Non-pigmented ciliary epithelial cell (primary cell): Measurements from ENCODE around the gene OSBP2.
"Not testable (repeated sequence)": the region's sequence is repeated elsewhere in the genome, so short reads cannot be mapped to it uniquely, and the experiment has no call there.

Source experiments
- DNase-seq: peaks from one replicate; pipeline ENCODE4 v3.0.0-alpha.2; 2010; ENCODE audit warnings: low read depth

The OSBP2 gene

GRCh38 chr22:30694640-30695350, at the start of gene OSBP2:
TSS of gene OSBP2 (plus strand) at chr22:30694874. CDS start at chr22:30694910, 36 bp downstream.
- no peak for DNase-seq

GRCh38 chr22:30646518-30647160, 48.0 kb upstream of the OSBP2 start:
- no peak for DNase-seq

DNA sequence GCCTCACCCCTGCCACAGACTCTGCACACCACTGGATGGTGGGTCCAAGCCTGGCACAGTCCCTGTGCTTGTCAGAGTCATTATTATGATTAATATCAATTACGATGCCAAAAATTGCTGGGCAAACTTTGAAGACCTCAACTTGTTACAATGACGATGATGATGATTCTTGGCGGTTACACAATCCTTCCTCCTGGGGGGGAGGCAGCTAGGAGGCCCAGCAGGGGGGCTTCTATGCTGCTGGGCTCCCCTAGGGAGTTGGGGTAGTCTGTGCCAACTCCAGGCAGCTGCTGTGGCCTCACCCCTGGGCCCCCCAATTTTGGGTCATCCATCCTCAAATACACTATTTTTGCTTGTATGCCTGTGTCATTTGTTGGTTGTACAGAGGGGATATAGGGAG, 47.1 kb upstream of the OSBP2 start:
- DNase-seq, result no peak

DNA sequence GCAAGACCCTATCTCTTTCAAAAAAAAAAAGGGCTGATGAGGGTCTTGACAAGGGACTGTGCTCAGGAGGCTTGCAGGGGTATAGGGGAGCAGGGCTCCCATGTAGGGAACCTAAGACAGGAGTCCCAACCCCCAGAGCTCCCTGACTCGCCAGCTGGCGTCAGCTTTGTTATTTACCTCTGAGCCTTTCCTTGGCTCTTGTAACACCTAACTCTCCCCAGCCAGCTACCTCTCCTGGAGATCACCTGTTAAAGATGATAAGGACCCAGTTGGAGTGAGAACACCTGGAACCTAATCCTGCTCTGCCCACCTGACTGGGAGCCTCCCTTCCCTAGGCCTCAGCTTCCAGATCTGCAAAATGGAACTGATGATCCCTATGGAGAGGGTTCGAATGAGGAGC, 45.8 kb upstream of the OSBP2 start:
- DNase-seq, result no peak

GRCh38 chr22:30649430-30650007, 45.2 kb upstream of the OSBP2 start:
- DNase-seq, result no peak

- no peak for DNase-seq
Observed at GRCh38 chr22:30650508-30651116, 44.1 kb upstream of the OSBP2 start.

DNA sequence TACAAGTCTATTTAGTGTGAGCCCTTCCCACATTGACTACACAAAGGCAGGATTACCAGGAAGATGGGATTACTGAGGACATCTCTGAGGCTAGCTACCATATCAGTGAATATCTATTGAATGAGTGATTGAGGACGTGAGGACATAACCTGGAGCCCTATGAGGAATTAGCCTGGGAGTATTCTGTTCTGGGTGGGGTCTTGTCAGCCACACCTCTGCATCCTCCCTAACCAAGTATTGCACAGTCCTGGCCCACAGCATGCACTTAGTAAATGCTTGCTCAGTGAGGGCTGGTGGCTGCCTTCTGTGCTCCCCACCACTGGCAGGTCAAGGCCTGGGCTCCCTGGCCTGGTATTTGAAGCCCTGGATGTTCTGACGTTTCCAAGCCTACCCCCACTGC, 41.8 kb upstream of the OSBP2 start:
- DNase-seq, result no peak

DNA sequence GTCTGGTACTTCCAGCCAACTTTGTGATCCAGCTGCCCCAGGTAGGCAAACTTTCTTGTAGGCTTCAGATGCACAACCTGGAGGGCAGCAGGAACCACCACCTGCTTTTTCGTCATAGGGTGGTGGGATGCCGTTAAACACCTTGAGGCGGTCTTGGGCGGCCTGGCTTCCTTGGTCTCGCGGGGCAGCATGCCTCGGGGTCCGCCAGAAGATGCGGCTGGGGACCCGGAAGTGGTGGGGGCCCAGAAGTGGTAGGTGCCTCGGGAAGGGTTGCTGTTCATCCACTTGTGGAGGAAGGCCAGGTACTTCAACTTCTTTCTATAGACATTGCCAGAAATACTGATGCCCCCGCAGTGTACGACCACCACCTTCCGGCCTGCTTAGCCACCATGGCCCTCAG, 40.3 kb upstream of the OSBP2 start:
- DNase-seq, result no peak

DNA sequence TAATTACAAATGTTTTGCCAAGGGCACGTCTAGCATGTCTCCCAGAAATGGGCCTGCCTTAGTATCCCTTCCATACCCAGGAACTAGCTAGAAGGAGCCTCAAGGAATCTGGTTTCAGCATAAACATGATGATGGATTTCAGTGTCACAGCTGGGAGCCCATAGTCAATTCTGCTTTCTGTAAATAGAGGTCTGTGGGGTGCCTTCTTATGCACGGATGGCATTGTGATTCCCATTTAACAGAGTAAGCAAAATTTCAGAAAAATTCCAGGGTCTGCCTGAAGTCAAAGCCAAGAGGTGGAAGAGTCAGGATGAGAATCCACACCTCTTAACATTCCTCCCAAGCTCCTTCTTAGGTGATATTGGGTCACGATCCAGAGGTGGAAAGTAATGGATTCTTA, 39.1 kb upstream of the OSBP2 start:
- no peak for DNase-seq

- DNase-seq, result no peak
Observed at GRCh38 chr22:30662040-30662439, 32.6 kb upstream of the OSBP2 start.

- no peak for DNase-seq
Observed at GRCh38 chr22:30664798-30665197, 29.9 kb upstream of the OSBP2 start.

DNA sequence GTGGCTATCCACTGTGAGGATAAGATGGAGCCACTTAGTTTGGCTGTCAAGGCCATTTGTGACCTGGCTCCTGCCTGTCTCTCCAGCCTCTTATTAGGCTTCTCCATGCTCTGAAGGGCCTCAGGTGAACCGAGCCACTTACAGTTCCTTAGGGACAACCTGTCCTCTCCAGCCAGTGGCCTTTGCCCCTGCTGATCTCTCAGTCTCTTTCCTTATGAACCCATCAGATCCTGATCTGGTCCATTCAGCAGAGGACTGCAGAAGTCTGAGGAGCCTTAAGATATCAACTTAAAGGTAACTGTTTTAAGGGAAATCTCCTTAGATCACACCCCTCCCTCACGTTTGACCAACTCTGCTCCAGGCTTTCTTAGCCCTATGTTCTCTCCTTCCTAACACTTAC, 29.4 kb upstream of the OSBP2 start:
- no peak for DNase-seq

DNA sequence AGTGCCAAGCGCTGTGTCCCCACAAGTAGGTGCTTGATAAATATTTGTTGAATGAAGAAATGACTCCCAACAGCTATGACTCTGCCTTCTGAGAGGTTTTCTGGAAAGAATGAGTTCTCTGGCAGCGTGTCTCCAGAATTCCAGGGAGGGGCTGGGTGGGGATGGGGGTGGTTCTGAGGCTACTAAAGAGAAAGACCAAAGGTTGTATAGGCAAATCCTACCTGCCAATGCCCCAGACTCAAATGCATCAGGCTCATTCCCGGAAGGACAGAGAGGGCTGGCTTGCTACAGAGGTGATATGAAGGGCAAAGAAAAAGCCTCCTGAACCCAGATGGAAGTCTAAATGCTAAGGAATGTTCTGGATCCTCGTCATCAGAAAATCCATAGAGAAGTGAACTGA, 28.9 kb upstream of the OSBP2 start:
- DNase-seq, result no peak

GRCh38 chr22:30667107-30667493, 27.6 kb upstream of the OSBP2 start:
- no peak for DNase-seq

DNA sequence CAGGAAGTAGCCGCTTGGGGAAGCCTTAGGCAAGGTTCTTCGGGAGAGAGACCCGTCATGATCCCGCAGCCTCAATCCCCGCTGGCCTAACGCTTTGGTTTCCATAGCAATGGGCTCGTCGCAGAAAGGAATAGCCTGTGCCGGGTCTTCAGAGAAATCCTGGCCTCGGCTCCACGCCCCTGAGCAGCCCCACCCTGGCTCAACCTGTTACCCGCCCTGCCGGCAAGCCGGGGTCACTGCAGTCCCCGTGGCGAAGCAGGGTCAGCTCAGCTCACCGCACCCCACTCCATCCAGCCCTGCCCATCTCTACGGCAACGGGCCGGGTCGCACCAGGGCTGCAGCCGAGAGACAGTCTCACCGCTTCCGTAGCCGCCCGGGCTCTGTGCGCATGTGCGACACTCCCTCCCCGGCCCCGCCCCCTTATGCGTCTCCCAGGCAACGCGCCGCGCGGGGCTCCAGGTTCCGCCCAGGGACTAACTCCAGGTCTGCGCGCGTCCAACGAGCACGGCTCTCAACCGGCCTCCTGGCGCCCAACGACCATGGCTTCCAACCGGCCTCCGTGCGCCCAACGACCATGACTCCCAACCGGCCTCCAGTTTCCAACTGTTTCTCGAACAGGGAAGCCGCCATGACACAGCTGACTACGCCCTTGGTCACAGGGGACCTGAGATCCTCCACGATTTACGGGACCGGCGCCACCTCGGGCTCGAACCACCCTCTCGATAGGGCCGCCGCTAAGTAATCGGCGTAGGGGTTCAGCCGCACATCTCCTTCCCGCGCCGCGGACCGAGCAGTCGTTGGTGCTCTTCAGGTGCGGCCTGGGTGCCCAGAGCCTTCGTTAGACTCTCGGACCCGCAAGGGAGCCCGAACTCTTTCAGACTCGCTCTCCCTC, 26.9 kb upstream of the OSBP2 start, which contains the start of gene DUSP18:
DUSP18 (minus strand) TSS at position 382 of the 892 bp plus-strand sequence. CDS start 3,872 bp downstream, outside the sequence.
- DNase-seq, result peak; percentile 27

GRCh38 chr22:30668386-30668710, 26.3 kb upstream of the OSBP2 start:
- DNase-seq, result no peak

DNA sequence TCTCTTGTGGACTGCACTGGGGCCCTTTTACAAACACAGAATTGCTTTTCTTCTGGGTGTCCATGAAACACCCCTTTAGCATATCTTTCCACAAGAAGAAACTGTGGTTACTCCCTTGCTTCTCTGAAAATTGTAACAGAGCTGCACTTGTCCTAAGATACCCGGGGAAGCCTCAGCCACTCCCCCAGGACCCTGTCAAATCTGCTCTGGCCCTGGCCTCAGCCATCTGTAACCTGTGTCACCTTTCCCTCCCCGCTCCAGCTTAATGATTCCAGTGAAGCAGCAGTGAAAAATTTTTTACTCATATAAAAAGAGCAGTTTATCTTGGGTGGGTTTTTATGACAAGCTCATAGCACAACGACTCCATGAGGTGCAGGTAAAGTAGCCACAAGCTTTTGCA, 23.6 kb upstream of the OSBP2 start:
- no peak for DNase-seq

- no peak for DNase-seq
Observed at GRCh38 chr22:30673136-30673535, 21.5 kb upstream of the OSBP2 start.

- no peak for DNase-seq
Observed at GRCh38 chr22:30674482-30674881, 20.2 kb upstream of the OSBP2 start.

GRCh38 chr22:30675436-30675835, 19.2 kb upstream of the OSBP2 start:
- DNase-seq, result no peak

DNA sequence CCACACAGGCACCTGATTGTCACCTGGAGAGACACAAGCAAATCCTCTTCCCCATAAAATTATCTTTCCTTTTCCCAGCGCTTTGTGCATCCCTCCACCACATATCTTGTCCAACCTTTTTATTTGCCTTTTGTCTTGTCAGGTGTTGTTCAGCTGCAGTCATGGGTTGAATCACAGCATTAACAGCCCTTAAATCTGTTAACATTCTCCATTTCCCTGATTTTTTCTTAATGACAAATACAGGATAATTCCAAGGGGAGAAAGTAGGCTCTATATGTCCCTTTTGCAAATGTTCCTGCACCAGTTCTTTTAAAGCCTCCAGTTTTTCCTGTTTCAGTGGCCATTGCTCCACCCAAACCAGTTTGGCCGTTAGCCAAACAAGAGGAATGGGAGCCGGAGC, 18.1 kb upstream of the OSBP2 start:
- not testable (repeated sequence) for DNase-seq
